ENCODE results near the gene BCAS3. TPM values are rescaled to one million over a fixed set of nuclear protein-coding genes. Genes with fewer than 3 reads are reported as not detected.
"Not testable (repeated sequence)": the region's sequence is repeated elsewhere in the genome, so short reads cannot be mapped to it uniquely, and the experiment has no call there.

BCAS3 gene
- total and polyA plus RNA-seq, 12 donors, result 6.1 to 21.8 (median 17.2) TPM

- H3K4me1 ChIP-seq, result peaks cover 0 to 27% (median 23%) of the 10 kb centered on the region in 9 donors
- H3K4me3 ChIP-seq, result no peak overlapping the region
- DNase-seq (no peak), ATAC-seq (peak in 6 of 8 donors; percentile 14 to 77 (median 56))
- TF ChIP-seq, protein P1, sequence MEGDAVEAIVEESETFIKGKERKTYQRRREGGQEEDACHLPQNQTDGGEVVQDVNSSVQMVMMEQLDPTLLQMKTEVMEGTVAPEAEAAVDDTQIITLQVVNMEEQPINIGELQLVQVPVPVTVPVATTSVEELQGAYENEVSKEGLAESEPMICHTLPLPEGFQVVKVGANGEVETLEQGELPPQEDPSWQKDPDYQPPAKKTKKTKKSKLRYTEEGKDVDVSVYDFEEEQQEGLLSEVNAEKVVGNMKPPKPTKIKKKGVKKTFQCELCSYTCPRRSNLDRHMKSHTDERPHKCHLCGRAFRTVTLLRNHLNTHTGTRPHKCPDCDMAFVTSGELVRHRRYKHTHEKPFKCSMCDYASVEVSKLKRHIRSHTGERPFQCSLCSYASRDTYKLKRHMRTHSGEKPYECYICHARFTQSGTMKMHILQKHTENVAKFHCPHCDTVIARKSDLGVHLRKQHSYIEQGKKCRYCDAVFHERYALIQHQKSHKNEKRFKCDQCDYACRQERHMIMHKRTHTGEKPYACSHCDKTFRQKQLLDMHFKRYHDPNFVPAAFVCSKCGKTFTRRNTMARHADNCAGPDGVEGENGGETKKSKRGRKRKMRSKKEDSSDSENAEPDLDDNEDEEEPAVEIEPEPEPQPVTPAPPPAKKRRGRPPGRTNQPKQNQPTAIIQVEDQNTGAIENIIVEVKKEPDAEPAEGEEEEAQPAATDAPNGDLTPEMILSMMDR (IDR thresholded peaks at IDR 0.05), result no peak
- H3K27ac ChIP-seq, result peak overlapping the region in 8 of 10 donors; percentile 6 to 62 (median 34)
- no peaks in the 10 kb centered on the region for H3K36me3 ChIP-seq
- intact Hi-C loops (cut with DNase I), result loop anchor here in 1 of 10 donors (10.0 kb wide), 1 partner anchor 110 kb away; no protein-coding TSS in a partner anchor
- no peaks in the 10 kb centered on the region for H3K27me3 ChIP-seq
- WGBS, 2 donors, result 53 to 64% methylated on average over 11 of the region's 11 CpGs
- H3K9me3 ChIP-seq, result no peaks in the 10 kb centered on the region
Observed at GRCh38 chr17:61144617-61145564, 467.2 kb downstream of the BCAS3 start.

DNA sequence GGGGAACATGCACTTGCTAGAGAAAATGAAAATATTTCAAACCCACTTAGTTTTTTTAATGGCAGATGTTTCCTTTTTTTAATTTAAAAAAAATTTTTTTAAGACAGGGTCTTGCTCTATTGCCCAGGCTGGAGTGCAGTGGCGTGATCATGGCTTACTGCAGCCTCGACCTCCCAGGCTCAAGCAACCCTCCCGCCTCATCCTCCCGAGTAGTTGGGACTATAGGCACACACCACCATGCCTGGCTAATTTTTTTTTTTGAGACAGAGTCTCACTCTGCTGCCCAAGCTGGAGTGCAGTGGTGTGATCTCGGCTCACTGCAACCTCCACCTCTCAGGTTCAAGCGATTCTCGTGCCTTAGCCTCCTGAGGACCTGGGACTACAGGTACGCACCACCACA, 469.2 kb downstream of the BCAS3 start:
- not testable (repeated sequence) for ATAC-seq, DNase-seq, H3K4me3 ChIP-seq, H3K27me3 ChIP-seq, H3K9me3 ChIP-seq, H3K27ac ChIP-seq, H3K36me3 ChIP-seq
- peaks cover 0 to 28% (median 23%) of the 10 kb centered on the region in 9 donors for H3K4me1 ChIP-seq
- intact Hi-C loops (cut with DNase I), result loop anchor here in 1 of 10 donors (10.0 kb wide), 1 partner anchor 108 kb away; no protein-coding TSS in a partner anchor
- 97 to 98% methylated on average over 8 of the region's 8 CpGs for WGBS, 2 donors

GRCh38 chr17:61149106-61149825, 471.6 kb downstream of the BCAS3 start:
- Histone ChIP-seq H3K4me1 (peaks cover 0 to 30% (median 18%) of the 10 kb centered on the region in 9 donors), H3K36me3 (no peaks in the 10 kb centered on the region), H3K27ac (no peak overlapping the region), H3K4me3 (no peak overlapping the region), H3K9me3 (no peaks in the 10 kb centered on the region), H3K27me3 (no peaks in the 10 kb centered on the region)
- WGBS, 2 donors, result 79 to 94% methylated on average over 6 of the region's 6 CpGs
- TF ChIP-seq, protein P1 (IDR thresholded peaks at IDR 0.05), result no peak
- ATAC-seq, result no peak
- intact Hi-C loops (cut with DNase I), result loop anchor here in 1 of 10 donors (10.0 kb wide), 1 partner anchor 106 kb away; no protein-coding TSS in a partner anchor
- DNase-seq, result no peak

GRCh38 chr17:61149862-61150362, 472.3 kb downstream of the BCAS3 start:
- intact Hi-C loops (cut with DNase I), result loop anchor here in 1 of 10 donors (10.0 kb wide), 1 partner anchor 105 kb away; no protein-coding TSS in a partner anchor
- Histone ChIP-seq H3K9me3 (no peaks in the 10 kb centered on the region), H3K4me3 (no peak overlapping the region), H3K27ac (no peak overlapping the region), H3K36me3 (no peaks in the 10 kb centered on the region), H3K27me3 (no peaks in the 10 kb centered on the region), H3K4me1 (peaks cover 0 to 25% (median 12%) of the 10 kb centered on the region in 9 donors)
- 78 to 83% methylated on average over 2 of the region's 2 CpGs for WGBS, 2 donors
- no peak for DNase-seq
- no peak for ATAC-seq
- TF ChIP-seq, protein P1 (IDR thresholded peaks at IDR 0.05), result no peak

All from heart right ventricle (tissue), 16 donors.